Ishikawa (cell line): ENCODE measurements around the gene HSF4.

Source experiments
- CEBPB ChIP-seq: IDR thresholded peaks from 2 replicates; pipeline ENCODE4 v1.6.1; 2012
- EP300 ChIP-seq: IDR thresholded peaks from 2 replicates; pipeline ENCODE4 v1.6.1; 2012; ENCODE audit warnings: borderline replicate concordance
- FOXM1 ChIP-seq: IDR thresholded peaks from 2 replicates; pipeline ENCODE4 v1.6.1; 2012; ENCODE audit warnings: low read depth, borderline replicate concordance
- MAX ChIP-seq: IDR thresholded peaks from 2 replicates; pipeline ENCODE4 v1.6.1; 2012
- REST ChIP-seq: IDR thresholded peaks from 2 replicates; pipeline ENCODE4 v1.6.1; 2012; ENCODE audit warnings: low read depth, mild to moderate bottlenecking
- TAF1 ChIP-seq: IDR thresholded peaks from 2 replicates; pipeline ENCODE4 v1.6.1; 2012; ENCODE audit warnings: low read depth, mild to moderate bottlenecking
- TEAD4 ChIP-seq: IDR thresholded peaks from 2 replicates; pipeline ENCODE4 v1.6.1; 2012
- USF1 ChIP-seq: IDR thresholded peaks from 2 replicates; pipeline ENCODE4 v1.6.1; 2012
- YY1 ChIP-seq: IDR thresholded peaks from 2 replicates; pipeline ENCODE4 v1.6.1; 2012; ENCODE audit warnings: low read depth

GRCh38 chr16:67150047-67150832, 14.3 kb upstream of the HSF4 start:
- no peak for TF ChIP-seq TAF1
- TF ChIP-seq TEAD4, result no peak
- TF ChIP-seq YY1, result no peak
- TF ChIP-seq EP300, result no peak
- TF ChIP-seq REST, result no peak
- TF ChIP-seq MAX, result peak; percentile 25; the same call in 1 of the 2 replicates
- no peak for TF ChIP-seq CEBPB
- TF ChIP-seq USF1, result no peak
- TF ChIP-seq FOXM1, result no peak
